Hepatocyte (in vitro differentiated cells): ENCODE measurements around the gene SPON2.

Source experiments
- EZH2 ChIP-seq: fragments of 200-600 bp; sonication (generic); IDR thresholded peaks from 2 replicates; pipeline ENCODE4 v1.6.1; 2016; ENCODE audit warnings: antibody characterized with exemption, mild to moderate bottlenecking, borderline replicate concordance
- TF ChIP-seq, protein P1 (sequence below): fragments of 200-600 bp; sonication (generic); IDR thresholded peaks from 2 replicates; pipeline ENCODE4 v1.5.1; 2016; ENCODE audit warnings: antibody characterized with exemption, mild to moderate bottlenecking; ENCODE audit not compliant: poor library complexity

DNA sequence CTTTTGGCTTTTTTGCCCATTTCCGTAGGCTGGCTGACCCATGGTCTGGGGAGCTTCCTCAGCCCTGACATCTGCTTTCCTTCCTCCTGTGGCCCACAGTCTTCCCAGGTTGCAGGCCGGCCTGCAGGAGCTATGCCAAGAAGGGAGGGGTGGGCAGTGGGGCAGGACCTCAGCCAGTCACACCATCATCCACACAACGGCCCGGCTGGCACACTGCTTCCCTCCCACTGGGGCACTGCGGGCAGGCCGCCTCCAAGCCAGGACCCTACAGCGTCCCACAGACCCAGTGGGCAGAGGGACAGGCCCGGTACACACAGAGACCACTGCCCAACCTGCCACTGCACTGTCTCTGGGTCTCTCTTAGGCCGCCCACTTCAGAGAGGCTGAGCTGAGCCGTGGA is 38.6 kb upstream of the SPON2 start:
- TF ChIP-seq, protein P1, sequence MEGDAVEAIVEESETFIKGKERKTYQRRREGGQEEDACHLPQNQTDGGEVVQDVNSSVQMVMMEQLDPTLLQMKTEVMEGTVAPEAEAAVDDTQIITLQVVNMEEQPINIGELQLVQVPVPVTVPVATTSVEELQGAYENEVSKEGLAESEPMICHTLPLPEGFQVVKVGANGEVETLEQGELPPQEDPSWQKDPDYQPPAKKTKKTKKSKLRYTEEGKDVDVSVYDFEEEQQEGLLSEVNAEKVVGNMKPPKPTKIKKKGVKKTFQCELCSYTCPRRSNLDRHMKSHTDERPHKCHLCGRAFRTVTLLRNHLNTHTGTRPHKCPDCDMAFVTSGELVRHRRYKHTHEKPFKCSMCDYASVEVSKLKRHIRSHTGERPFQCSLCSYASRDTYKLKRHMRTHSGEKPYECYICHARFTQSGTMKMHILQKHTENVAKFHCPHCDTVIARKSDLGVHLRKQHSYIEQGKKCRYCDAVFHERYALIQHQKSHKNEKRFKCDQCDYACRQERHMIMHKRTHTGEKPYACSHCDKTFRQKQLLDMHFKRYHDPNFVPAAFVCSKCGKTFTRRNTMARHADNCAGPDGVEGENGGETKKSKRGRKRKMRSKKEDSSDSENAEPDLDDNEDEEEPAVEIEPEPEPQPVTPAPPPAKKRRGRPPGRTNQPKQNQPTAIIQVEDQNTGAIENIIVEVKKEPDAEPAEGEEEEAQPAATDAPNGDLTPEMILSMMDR: no peak
- TF ChIP-seq EZH2: no peak
